OCI-LY7 (cell line): ENCODE data around the gene SGSM1. TPM values are rescaled to one million over a fixed set of nuclear protein-coding genes. Genes with fewer than 3 reads are reported as not detected.

Experiments used
- BruUV-seq: library from RNA; stranded (reverse); fragments of 400-500 nt; replicated peaks from 2 replicates; lab custom pipeline; 2021; lab: Mats Ljungman, UMichigan
- CTCF ChIA-PET: fragments of 300-600 bp; sonication (Branson Sonifier 250); formaldehyde crosslinking; loops from one replicate; lab custom pipeline; 2022; ENCODE audit warnings: antibody characterized with exemption; ENCODE audit not compliant: unreplicated experiment; lab: Charles Lee
- POLR2A ChIA-PET: fragments of 300-600 bp; sonication (Branson Sonifier 250); formaldehyde crosslinking; loops from one replicate; lab custom pipeline; 2022; ENCODE audit warnings: antibody characterized with exemption; lab: Charles Lee
- DNase-seq: peaks from one replicate; pipeline ENCODE4 v3.0.0-alpha.2; 2015; ENCODE audit warnings: low spot score
- H2AFZ ChIP-seq: fragments of 200-600 bp; sonication (generic), shearing (Covaris generic); 2 replicates; pipeline ENCODE4 v1.6.1; 2014; ENCODE audit warnings: mild to moderate bottlenecking, antibody characterized with exemption, low read length, moderate library complexity
- H3K27ac ChIP-seq: fragments of 200-600 bp; sonication (generic); 2 replicates; pipeline ENCODE4 v1.5.1; 2014; ENCODE audit warnings: mixed run types, low read depth, mild to moderate bottlenecking, moderate library complexity, low read length, inconsistent platforms; ENCODE audit not compliant: poor library complexity, severe bottlenecking
- H3K36me3 ChIP-seq: fragments of 200-600 bp; sonication (generic); 2 replicates; pipeline ENCODE4 v1.6.1; 2014; ENCODE audit warnings: mild to moderate bottlenecking, antibody characterized with exemption, low read length, moderate library complexity, mixed read lengths; ENCODE audit not compliant: insufficient read depth
- H3K4me1 ChIP-seq: fragments of 200-600 bp; sonication (generic); 2 replicates; pipeline ENCODE4 v1.5.1; 2014; ENCODE audit warnings: mild to moderate bottlenecking, low read length; ENCODE audit not compliant: insufficient read depth, poor library complexity, severe bottlenecking
- H3K4me2 ChIP-seq: fragments of 200-600 bp; sonication (generic); 2 replicates; pipeline ENCODE4 v1.6.1; 2014; ENCODE audit warnings: mild to moderate bottlenecking, low read length
- H3K4me3 ChIP-seq: fragments of 200-600 bp; sonication (generic); 2 replicates; pipeline ENCODE4 v1.5.1; 2014; ENCODE audit warnings: mild to moderate bottlenecking, low read depth, low read length; ENCODE audit not compliant: poor library complexity, severe bottlenecking
- H3K79me2 ChIP-seq: fragments of 200-600 bp; sonication (generic); 2 replicates; pipeline ENCODE4 v1.6.1; 2016; ENCODE audit warnings: low read depth, mild to moderate bottlenecking, low read length, moderate library complexity, mixed read lengths; ENCODE audit not compliant: insufficient read depth
- H3K9me2 ChIP-seq: fragments of 200-600 bp; sonication (generic); 2 replicates; pipeline ENCODE4 v1.6.1; 2016; ENCODE audit warnings: mild to moderate bottlenecking, low read length, mixed read lengths; ENCODE audit not compliant: insufficient read depth
- H3K9me3 ChIP-seq: fragments of 200-600 bp; sonication (generic); 2 replicates; pipeline ENCODE4 v1.6.1; 2014; ENCODE audit warnings: mild to moderate bottlenecking, mixed run types, low read length, mixed read lengths
- H4K20me1 ChIP-seq: fragments of 200-600 bp; sonication (generic); 2 replicates; pipeline ENCODE4 v1.6.1; 2014; ENCODE audit warnings: mild to moderate bottlenecking, antibody characterized with exemption, low read length, moderate library complexity, mixed read lengths; ENCODE audit not compliant: insufficient read depth
- CTCF ChIP-seq: fragments of 200-600 bp; sonication (generic); conservative IDR thresholded peaks from 2 replicates; pipeline ENCODE4 v1.5.1; 2014; ENCODE audit warnings: mild to moderate bottlenecking, antibody characterized with exemption, low read length, moderate library complexity, mixed read lengths
- EZH2phosphoT487 ChIP-seq: fragments of 200-600 bp; sonication (generic); IDR thresholded peaks from 2 replicates; pipeline ENCODE4 v1.6.1; 2018; ENCODE audit warnings: low read depth, borderline replicate concordance, mild to moderate bottlenecking, mixed run types, antibody characterized with exemption, low read length, moderate library complexity, mixed read lengths
- intact Hi-C: fragments of 100-400 bp; cut with micrococcal nuclease; formaldehyde crosslinking; loops from one replicate; pipeline ENCODE4 v1.10.0; 2022; ENCODE audit not compliant: unreplicated experiment
- total RNA-seq, 2 experiments: library from RNA; depleted of rRNA in 1 of 2; stranded (reverse); fragments of >200 nt in 1 of 2; shearing (Covaris generic) in 1 of 2; gene quantifications; 2 replicates each; pipeline ENCODE4 v1.2.3, GENCODE V29; 2014 to 2022

The SGSM1 gene
- total RNA-seq, 2 experiments from 2014 or later: not detected

- no peaks in the 10 kb centered on the region for H3K9me2 ChIP-seq
Measured at GRCh38 chr22:24822471-24822870, 16.5 kb downstream of the SGSM1 start.

GRCh38 chr22:24823787-24824186, 17.8 kb downstream of the SGSM1 start:
- BruUV-seq: no TSS peak
- Histone ChIP-seq H3K9me2 (no peaks in the 10 kb centered on the region), H4K20me1 (no peaks in the 10 kb centered on the region), H3K9me3 (no peaks in the 10 kb centered on the region), H3K79me2 (no peaks in the 10 kb centered on the region), H3K4me3 (no peak overlapping the region), H2AFZ (no peak overlapping the region), H3K4me1 (no peaks in the 10 kb centered on the region), H3K36me3 (no peaks in the 10 kb centered on the region), H3K27ac (no peak overlapping the region), H3K4me2 (no peak overlapping the region)
- intact Hi-C loops: no loop called here
- ChIA-PET POLR2A (no interaction called here), CTCF (no interaction called here)
- TF ChIP-seq EZH2phosphoT487 (no peak), CTCF (no peak)
- DNase-seq: no peak

More at GRCh38 chr22:24822471-24822870, 16.5 kb downstream of the SGSM1 start:
- H3K4me3 ChIP-seq: no peak overlapping the region
- TF ChIP-seq CTCF (no peak), EZH2phosphoT487 (no peak)
- H3K27ac ChIP-seq: no peak overlapping the region
- ChIA-PET CTCF (no interaction called here), POLR2A (no interaction called here)
- intact Hi-C loops: no loop called here
- DNase-seq: no peak
- H3K9me3 ChIP-seq: no peaks in the 10 kb centered on the region
- H3K4me2 ChIP-seq: no peak overlapping the region
- H4K20me1 ChIP-seq: no peaks in the 10 kb centered on the region
- no peaks in the 10 kb centered on the region for H3K36me3 ChIP-seq
- H2AFZ ChIP-seq: no peak overlapping the region
- no peaks in the 10 kb centered on the region for H3K4me1 ChIP-seq
- no TSS peak for BruUV-seq
- no peaks in the 10 kb centered on the region for H3K79me2 ChIP-seq

- TF ChIP-seq EZH2phosphoT487: no peak
- no peak for TF ChIP-seq CTCF
- Histone ChIP-seq H3K36me3 (no peaks in the 10 kb centered on the region), H3K9me2 (no peaks in the 10 kb centered on the region), H3K9me3 (no peaks in the 10 kb centered on the region), H2AFZ (no peak overlapping the region), H3K4me3 (no peak overlapping the region), H3K4me1 (no peaks in the 10 kb centered on the region), H4K20me1 (no peaks in the 10 kb centered on the region), H3K27ac (no peak overlapping the region), H3K79me2 (no peaks in the 10 kb centered on the region), H3K4me2 (no peak overlapping the region)
- intact Hi-C loops: no loop called here
- no peak for DNase-seq
- ChIA-PET POLR2A (no interaction called here), CTCF (no interaction called here)
- BruUV-seq: no TSS peak
Measured at GRCh38 chr22:24824250-24824649, 18.2 kb downstream of the SGSM1 start.
